ENCODE data around the gene MAPK12. TPM values are rescaled to one million over a fixed set of nuclear protein-coding genes. Genes with fewer than 3 reads are reported as not detected.

The MAPK12 gene
- 21.1 and 27.5 TPM in 2 replicates for total RNA-seq (2022)
- percentile 42 among the genes with signal in this experiment for Bru-seq, nascent RNA
- BruChase-seq, experiment 1, labeled RNA remaining after a 6-hour chase: percentile 53 among the genes with signal in this experiment
- percentile 50 among the genes with signal in this experiment for BruChase-seq, experiment 2, labeled RNA remaining after a 2-hour chase
- long read RNA-seq, partial matches to known transcripts: 9 of 27 reads
- long read RNA-seq, other reads (novel, unspliced or antisense): 13 of 27 reads

GRCh38 chr22:50261615-50262459 lies at the start of gene MAPK12:
Gene MAPK12, minus strand, starts transcription at chr22:50261683. Its CDS starts 174 bp downstream, at chr22:50261509.
- intact Hi-C loops (cut with micrococcal nuclease; ENCODE audit: unreplicated experiment): no loop called here
- H3K27me3 Mint-ChIP-seq (ENCODE audit: unreplicated experiment): no peaks in the 10 kb centered on the region
- no TSS peak for BruUV-seq (replicated peaks)
- H3K36me3 Mint-ChIP-seq (ENCODE audit: insufficient read depth, unreplicated experiment): peaks cover 21% of the 10 kb centered on the region
- CTCF ChIA-PET: interaction anchor here (1.0 kb wide), 1 partner anchor 45 kb away, joined by 4 read pairs; no protein-coding TSS in a partner anchor
- peak within 1 kb of the TSS; percentile 61 for H3K4me3 Mint-ChIP-seq (ENCODE audit: low read depth, unreplicated experiment)
- no peak for TF ChIP-seq CTCF (IDR thresholded peaks at IDR 0.05; ENCODE audit: unreplicated experiment)
- peaks cover 9% of the 10 kb centered on the region for H3K4me1 Mint-ChIP-seq (ENCODE audit: low read depth, unreplicated experiment)
- H3K27ac Mint-ChIP-seq (ENCODE audit: unreplicated experiment): peak within 1 kb of the TSS; percentile 72
- peak; percentile 43 for DNase-seq
- no peaks in the 10 kb centered on the region for H3K9me3 Mint-ChIP-seq (ENCODE audit: low read depth, unreplicated experiment)

GRCh38 chr22:50310949-50311444 lies 49.5 kb upstream of the MAPK12 start:
- CTCF ChIA-PET: no interaction called here

GRCh38 chr22:50310031-50310722 lies 48.7 kb upstream of the MAPK12 start:
- Mint-ChIP-seq H3K4me3 (ENCODE audit: low read depth, unreplicated experiment) (no peak overlapping the region), H3K36me3 (ENCODE audit: insufficient read depth, unreplicated experiment) (peaks cover 50% of the 10 kb centered on the region), H3K9me3 (ENCODE audit: low read depth, unreplicated experiment) (no peaks in the 10 kb centered on the region), H3K27me3 (ENCODE audit: unreplicated experiment) (no peaks in the 10 kb centered on the region), H3K27ac (ENCODE audit: unreplicated experiment) (no peak overlapping the region), H3K4me1 (ENCODE audit: low read depth, unreplicated experiment) (peaks cover 9% of the 10 kb centered on the region)
- BruUV-seq (replicated peaks): no TSS peak
- TF ChIP-seq CTCF (IDR thresholded peaks at IDR 0.05; ENCODE audit: unreplicated experiment): no peak
- CTCF ChIA-PET: no interaction called here
- DNase-seq: no peak
- intact Hi-C loops (cut with micrococcal nuclease; ENCODE audit: unreplicated experiment): no loop called here

More at GRCh38 chr22:50310949-50311444, 49.5 kb upstream of the MAPK12 start:
- Mint-ChIP-seq H3K36me3 (ENCODE audit: insufficient read depth, unreplicated experiment) (peaks cover 42% of the 10 kb centered on the region), H3K9me3 (ENCODE audit: low read depth, unreplicated experiment) (no peaks in the 10 kb centered on the region), H3K27ac (ENCODE audit: unreplicated experiment) (no peak overlapping the region), H3K27me3 (ENCODE audit: unreplicated experiment) (no peaks in the 10 kb centered on the region), H3K4me1 (ENCODE audit: low read depth, unreplicated experiment) (peaks cover 1% of the 10 kb centered on the region), H3K4me3 (ENCODE audit: low read depth, unreplicated experiment) (no peak overlapping the region)
- BruUV-seq (replicated peaks): no TSS peak
- no peak for TF ChIP-seq CTCF (IDR thresholded peaks at IDR 0.05; ENCODE audit: unreplicated experiment)
- no peak for DNase-seq
- intact Hi-C loops (cut with micrococcal nuclease; ENCODE audit: unreplicated experiment): no loop called here

GRCh38 chr22:50309601-50309991 lies 48.1 kb upstream of the MAPK12 start:
- no TSS peak for BruUV-seq (replicated peaks)
- H3K9me3 Mint-ChIP-seq (ENCODE audit: low read depth, unreplicated experiment): no peaks in the 10 kb centered on the region
- H3K4me1 Mint-ChIP-seq (ENCODE audit: low read depth, unreplicated experiment): peaks cover 15% of the 10 kb centered on the region
- peaks cover 56% of the 10 kb centered on the region for H3K36me3 Mint-ChIP-seq (ENCODE audit: insufficient read depth, unreplicated experiment)
- CTCF ChIA-PET: no interaction called here
- H3K27ac Mint-ChIP-seq (ENCODE audit: unreplicated experiment): no peak overlapping the region
- no peak overlapping the region for H3K4me3 Mint-ChIP-seq (ENCODE audit: low read depth, unreplicated experiment)
- intact Hi-C loops (cut with micrococcal nuclease; ENCODE audit: unreplicated experiment): no loop called here
- H3K27me3 Mint-ChIP-seq (ENCODE audit: unreplicated experiment): no peaks in the 10 kb centered on the region
- no peak for TF ChIP-seq CTCF (IDR thresholded peaks at IDR 0.05; ENCODE audit: unreplicated experiment)
- DNase-seq: no peak
